ENCODE measurements around the gene OR56A1.
"Not testable (repeated sequence)": the region's sequence is repeated elsewhere in the genome, so short reads cannot be mapped to it uniquely, and the experiment has no call there.

Gene OR56A1

GRCh38 chr11:6030708-6031405 is at the start of gene OR56A1:
OR56A1 (minus strand) TSS chr11:6030758; CDS start chr11:6027692, 3,066 bp downstream.
- no peak for DNase-seq (ENCODE audit: low spot score)

GRCh38 chr11:6079463-6079862 is 48.9 kb upstream of the OR56A1 start:
- DNase-seq (ENCODE audit: low spot score): no peak

GRCh38 chr11:6077723-6078122 is 47.2 kb upstream of the OR56A1 start:
- no peak for DNase-seq (ENCODE audit: low spot score)

- DNase-seq (ENCODE audit: low spot score): not testable (repeated sequence)
These were observed 45.9 kb upstream of the OR56A1 start for GRCh38 chr11:6076443-6076842.

GRCh38 chr11:6067502-6067901 is 36.9 kb upstream of the OR56A1 start:
- no peak for DNase-seq (ENCODE audit: low spot score)

- DNase-seq (ENCODE audit: low spot score): no peak
These were observed 32.3 kb upstream of the OR56A1 start for GRCh38 chr11:6062691-6063358.

- no peak for DNase-seq (ENCODE audit: low spot score)
These were observed 30.9 kb upstream of the OR56A1 start for GRCh38 chr11:6061475-6061874.

GRCh38 chr11:6057452-6057851 is 26.9 kb upstream of the OR56A1 start:
- no peak for DNase-seq (ENCODE audit: low spot score)

- DNase-seq (ENCODE audit: low spot score): no peak
These were observed 25.0 kb upstream of the OR56A1 start for GRCh38 chr11:6055569-6055968.

GRCh38 chr11:6052374-6052773 is 21.8 kb upstream of the OR56A1 start:
- DNase-seq (ENCODE audit: low spot score): no peak

- no peak for DNase-seq (ENCODE audit: low spot score)
These were observed 10.3 kb upstream of the OR56A1 start for GRCh38 chr11:6040874-6041273.

- no peak for DNase-seq (ENCODE audit: low spot score)
These were observed 3.1 kb downstream of the OR56A1 start for GRCh38 chr11:6027501-6027900.

GRCh38 chr11:6025056-6025455 is 5.5 kb downstream of the OR56A1 start:
- no peak for DNase-seq (ENCODE audit: low spot score)

GRCh38 chr11:6022956-6023355 is 7.6 kb downstream of the OR56A1 start:
- DNase-seq (ENCODE audit: low spot score): peak; percentile 60

- no peak for DNase-seq (ENCODE audit: low spot score)
These were observed 17.5 kb downstream of the OR56A1 start for GRCh38 chr11:6013042-6013441.

GRCh38 chr11:6012035-6012668 is 18.4 kb downstream of the OR56A1 start:
- DNase-seq (ENCODE audit: low spot score): no peak

- no peak for DNase-seq (ENCODE audit: low spot score)
These were observed 23.7 kb downstream of the OR56A1 start, which contains the start of gene OR56A4 for GRCh38 chr11:6006846-6007245. OR56A4 (minus strand) TSS chr11:6006946; CDS start chr11:6002992, 3,954 bp downstream.

GRCh38 chr11:6006395-6006794 is 24.2 kb downstream of the OR56A1 start:
- DNase-seq (ENCODE audit: low spot score): no peak

- no peak for DNase-seq (ENCODE audit: low spot score)
These were observed 28.3 kb downstream of the OR56A1 start for GRCh38 chr11:6002202-6002699.

GRCh38 chr11:5994791-5995190 is 35.8 kb downstream of the OR56A1 start:
- no peak for DNase-seq (ENCODE audit: low spot score)

- DNase-seq (ENCODE audit: low spot score): peak; percentile 9
These were observed 37.8 kb downstream of the OR56A1 start for GRCh38 chr11:5992604-5993251.

GRCh38 chr11:5992150-5992549 is 38.4 kb downstream of the OR56A1 start:
- DNase-seq (ENCODE audit: low spot score): peak; percentile 1

Measured in pons (tissue), 1 donor.